ENCODE measurements around the gene FAP. TPM values are rescaled to one million over a fixed set of nuclear protein-coding genes. Genes with fewer than 3 reads are reported as not detected.

FAP gene
- total and polyA plus RNA-seq, 2 donors (not counting 3 experiments of a cell fraction or from before 2014, with no cell fraction given): 1.1 TPM; not detected in 1

DNA sequence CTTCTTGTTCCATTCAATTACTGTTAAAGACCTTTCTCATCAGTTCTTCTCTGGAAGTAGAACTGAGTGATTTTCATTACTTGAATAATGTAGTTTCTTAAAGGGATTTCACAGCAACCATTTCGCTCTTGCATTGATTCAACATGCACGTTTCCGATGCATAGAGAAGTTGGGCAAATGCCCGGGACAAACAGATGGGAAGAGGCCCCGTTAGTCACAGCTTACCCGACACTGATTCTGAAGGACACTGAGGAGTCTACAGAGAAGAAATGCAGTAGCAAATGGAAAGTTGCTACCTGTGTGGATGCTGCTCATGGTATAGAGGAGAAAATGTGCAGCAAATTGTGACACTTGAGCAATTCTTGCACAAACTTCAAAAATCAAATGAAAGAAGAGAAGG, 58.9 kb downstream of the FAP start:
- H3K4me1 ChIP-seq (ENCODE audit: control insufficient read depth, extremely low read depth, insufficient read depth, low read length): peaks cover 4% of the 10 kb centered on the region
- ChIA-PET POLR2A (no interaction called here), CTCF (interaction anchor here (1.0 kb wide), 1 partner anchor 114 kb away, joined by 4 read pairs; no protein-coding TSS in a partner anchor)
- H3K9ac ChIP-seq (replicated peaks; ENCODE audit: extremely low read depth, insufficient read depth, low read length): no peak overlapping the region
- H3K4me3 ChIP-seq (replicated peaks in 1 of 3; ENCODE audit: insufficient read depth in 1 of 3, low read depth in 1 of 3, low read length in 3 of 3): no peak overlapping the region
- no peak overlapping the region for H3K27ac ChIP-seq (ENCODE audit: insufficient read depth, low read depth, low read length)
- H3K9me1 ChIP-seq (replicated peaks; ENCODE audit: control insufficient read depth, extremely low read depth, insufficient read depth, low read length): no peaks in the 10 kb centered on the region
- dilution Hi-C loops (cut with MboI; ENCODE audit: extremely low pct_ligation_motif_present, low sequenced_read_pairs): no loop called here
- no peak for TF ChIP-seq POLR2A (IDR thresholded peaks at IDR 0.05; ENCODE audit: low read depth, low read length)
- TF ChIP-seq MAX (IDR thresholded peaks at IDR 0.05; ENCODE audit: insufficient read depth, insufficient read length): no peak
- TF ChIP-seq, protein P1, sequence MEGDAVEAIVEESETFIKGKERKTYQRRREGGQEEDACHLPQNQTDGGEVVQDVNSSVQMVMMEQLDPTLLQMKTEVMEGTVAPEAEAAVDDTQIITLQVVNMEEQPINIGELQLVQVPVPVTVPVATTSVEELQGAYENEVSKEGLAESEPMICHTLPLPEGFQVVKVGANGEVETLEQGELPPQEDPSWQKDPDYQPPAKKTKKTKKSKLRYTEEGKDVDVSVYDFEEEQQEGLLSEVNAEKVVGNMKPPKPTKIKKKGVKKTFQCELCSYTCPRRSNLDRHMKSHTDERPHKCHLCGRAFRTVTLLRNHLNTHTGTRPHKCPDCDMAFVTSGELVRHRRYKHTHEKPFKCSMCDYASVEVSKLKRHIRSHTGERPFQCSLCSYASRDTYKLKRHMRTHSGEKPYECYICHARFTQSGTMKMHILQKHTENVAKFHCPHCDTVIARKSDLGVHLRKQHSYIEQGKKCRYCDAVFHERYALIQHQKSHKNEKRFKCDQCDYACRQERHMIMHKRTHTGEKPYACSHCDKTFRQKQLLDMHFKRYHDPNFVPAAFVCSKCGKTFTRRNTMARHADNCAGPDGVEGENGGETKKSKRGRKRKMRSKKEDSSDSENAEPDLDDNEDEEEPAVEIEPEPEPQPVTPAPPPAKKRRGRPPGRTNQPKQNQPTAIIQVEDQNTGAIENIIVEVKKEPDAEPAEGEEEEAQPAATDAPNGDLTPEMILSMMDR (IDR thresholded peaks at IDR 0.05; ENCODE audit: extremely low read depth in 1 of 2, insufficient read depth in 1 of 2, low read depth in 1 of 2, low read length in 2 of 2): no peak
- TF ChIP-seq POLR2AphosphoS5 (IDR thresholded peaks at IDR 0.05; ENCODE audit: insufficient read depth, low read depth, low read length): no peak
- TF ChIP-seq EZH2 (IDR thresholded peaks at IDR 0.05; ENCODE audit: borderline replicate concordance, low read depth, low read length, severe bottlenecking): no peak
- no peak for TF ChIP-seq MYC (IDR thresholded peaks at IDR 0.05; ENCODE audit: low read depth, low read length)
- TF ChIP-seq FOS (IDR thresholded peaks at IDR 0.05; ENCODE audit: borderline replicate concordance, insufficient read depth, low read length): no peak
- TF ChIP-seq GATA2 (IDR thresholded peaks at IDR 0.05; ENCODE audit: insufficient read depth, insufficient read length, low read depth, low read length): no peak
- no peak for TF ChIP-seq JUN (IDR thresholded peaks at IDR 0.05; ENCODE audit: borderline replicate concordance, insufficient read depth, insufficient read length, low read depth)
- no peaks in the 10 kb centered on the region for H3K36me3 ChIP-seq (ENCODE audit: control insufficient read depth in 2 of 2, extremely low read depth in 1 of 2, insufficient read depth in 2 of 2, low read length in 2 of 2)
- no peaks in the 10 kb centered on the region for H3K79me2 ChIP-seq (ENCODE audit: control insufficient read depth, insufficient read depth, low read length)
- no peaks in the 10 kb centered on the region for H3K9me3 ChIP-seq (replicated peaks; ENCODE audit: control insufficient read depth, insufficient read depth, low read length)
- intact Hi-C loops (cut with micrococcal nuclease): no loop called here
- no TSS peak for BruUV-seq (replicated peaks)
- H3K27me3 ChIP-seq (ENCODE audit: control insufficient read depth in 2 of 2, insufficient read depth in 2 of 2, low read length in 2 of 2): no peaks in the 10 kb centered on the region
- H2AFZ ChIP-seq (ENCODE audit: low read depth, low read length): no peak overlapping the region
- no peak for FAIRE-seq
- H4K20me1 ChIP-seq (replicated peaks; ENCODE audit: control insufficient read depth, extremely low read depth, insufficient read depth, low read length): no peaks in the 10 kb centered on the region
- no peak for DNase-seq (ENCODE audit: low read depth, low spot score)
- H3K4me2 ChIP-seq (ENCODE audit: insufficient read depth, low read length): no peak overlapping the region
